ENCODE measurements around the gene RTN4RL1. TPM values are rescaled to one million over a fixed set of nuclear protein-coding genes. Genes with fewer than 3 reads are reported as not detected.
A peak's percentile ranks its signal among the peaks of the same experiment; 100 is the strongest.

Gene RTN4RL1
- total RNA-seq, 3 donors from 2014 or later (not counting 1 experiment from before 2014, with no cell fraction given): 0.15 to 0.23 TPM; not detected in 1

DNA sequence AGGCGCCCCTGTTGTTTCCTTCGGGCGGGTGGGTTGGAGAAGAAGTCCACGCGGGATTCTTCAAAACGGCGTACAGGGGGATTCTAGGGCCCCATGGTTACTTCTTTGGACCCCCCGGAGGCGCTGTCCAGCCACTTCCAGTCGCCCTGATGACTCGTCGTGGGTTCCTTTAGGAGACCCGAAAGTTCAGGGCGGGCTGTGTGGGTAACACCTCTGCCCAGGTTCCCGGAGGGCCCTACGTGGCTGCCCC is 29.1 kb upstream of the RTN4RL1 start:
- H3K27me3 Mint-ChIP-seq (ENCODE audit: low read depth in 2 of 2): no peaks in the 10 kb centered on the region
- peak overlapping the region; percentile 54 to 84 for H3K27ac Mint-ChIP-seq
- peaks cover 11 to 26% of the 10 kb centered on the region in 2 donors for H3K4me1 Mint-ChIP-seq
- intact Hi-C loops (cut with micrococcal nuclease): loop anchor here (1.0 kb wide), 3 partner anchors 190 to 299 kb away; no protein-coding TSS in a partner anchor
- H3K4me3 Mint-ChIP-seq: peak overlapping the region; percentile 86
- TF ChIP-seq, protein P1, sequence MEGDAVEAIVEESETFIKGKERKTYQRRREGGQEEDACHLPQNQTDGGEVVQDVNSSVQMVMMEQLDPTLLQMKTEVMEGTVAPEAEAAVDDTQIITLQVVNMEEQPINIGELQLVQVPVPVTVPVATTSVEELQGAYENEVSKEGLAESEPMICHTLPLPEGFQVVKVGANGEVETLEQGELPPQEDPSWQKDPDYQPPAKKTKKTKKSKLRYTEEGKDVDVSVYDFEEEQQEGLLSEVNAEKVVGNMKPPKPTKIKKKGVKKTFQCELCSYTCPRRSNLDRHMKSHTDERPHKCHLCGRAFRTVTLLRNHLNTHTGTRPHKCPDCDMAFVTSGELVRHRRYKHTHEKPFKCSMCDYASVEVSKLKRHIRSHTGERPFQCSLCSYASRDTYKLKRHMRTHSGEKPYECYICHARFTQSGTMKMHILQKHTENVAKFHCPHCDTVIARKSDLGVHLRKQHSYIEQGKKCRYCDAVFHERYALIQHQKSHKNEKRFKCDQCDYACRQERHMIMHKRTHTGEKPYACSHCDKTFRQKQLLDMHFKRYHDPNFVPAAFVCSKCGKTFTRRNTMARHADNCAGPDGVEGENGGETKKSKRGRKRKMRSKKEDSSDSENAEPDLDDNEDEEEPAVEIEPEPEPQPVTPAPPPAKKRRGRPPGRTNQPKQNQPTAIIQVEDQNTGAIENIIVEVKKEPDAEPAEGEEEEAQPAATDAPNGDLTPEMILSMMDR (IDR thresholded peaks at IDR 0.05): no peak
- Histone ChIP-seq H3K9me3 (ENCODE audit: control insufficient read depth, insufficient read depth, low read length) (no peaks in the 10 kb centered on the region), H3K4me3 (ENCODE audit: low read length) (peak overlapping the region; percentile 31), H3K27ac (ENCODE audit: low read length) (peak overlapping the region; percentile 48), H3K4me1 (ENCODE audit: control insufficient read depth, insufficient read depth, low read length) (peaks cover 64% of the 10 kb centered on the region), H3K36me3 (ENCODE audit: control insufficient read depth, insufficient read depth, low read length) (no peaks in the 10 kb centered on the region), H3K27me3 (ENCODE audit: control insufficient read depth, insufficient read depth, low read length) (peaks cover 5% of the 10 kb centered on the region)
- DNase-seq (no peak), ATAC-seq (no peak)
- WGBS (ENCODE audit: insufficient coverage): 1% methylated on average over 16 of the region's 16 CpGs
- no peaks in the 10 kb centered on the region for H3K36me3 Mint-ChIP-seq
- H3K9me3 Mint-ChIP-seq: no peaks in the 10 kb centered on the region

DNA sequence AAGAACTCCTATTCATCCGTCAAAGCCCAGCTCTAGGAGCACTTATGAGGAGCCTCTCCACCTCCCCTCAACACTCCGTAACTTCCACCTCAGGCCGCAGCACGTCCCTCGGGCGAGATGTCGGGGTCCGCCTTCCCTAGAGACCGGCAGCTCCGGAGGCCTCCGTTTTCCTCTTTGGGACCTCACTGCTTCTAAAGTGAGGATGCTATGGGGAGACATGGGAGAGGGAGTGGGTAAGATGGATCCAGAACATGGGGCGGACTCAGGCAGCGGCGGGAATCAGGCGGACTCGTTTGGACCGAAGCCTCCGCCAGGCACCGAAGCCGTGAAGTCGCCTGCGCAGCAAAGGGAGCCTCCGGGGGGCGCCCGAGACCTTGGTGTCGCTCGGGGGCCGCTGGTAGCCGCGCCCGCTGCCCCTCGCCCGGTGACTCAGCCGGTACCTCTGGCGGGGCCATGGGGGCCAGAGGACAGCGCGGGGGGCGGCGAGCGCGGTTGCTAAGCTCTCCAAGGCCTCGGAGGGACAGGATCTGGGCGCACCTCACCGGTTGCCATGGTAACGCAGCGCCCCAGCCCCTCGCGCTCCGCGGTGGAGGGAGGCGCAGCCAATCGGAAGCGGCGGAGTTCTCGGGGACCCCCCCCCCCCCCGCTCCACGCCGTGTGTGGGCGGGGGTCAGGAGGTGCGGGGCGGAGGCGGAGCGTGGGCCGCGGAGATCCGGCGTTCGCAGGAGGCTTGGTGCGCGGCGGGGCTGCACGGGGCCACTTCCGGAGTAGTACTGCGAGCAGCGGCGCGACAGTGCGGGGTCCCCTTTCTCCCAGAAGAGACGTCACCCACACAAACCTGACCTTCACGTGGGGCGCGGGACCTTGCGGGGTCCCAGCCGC is 28.5 kb upstream of the RTN4RL1 start:
- TF ChIP-seq, protein P1 (IDR thresholded peaks at IDR 0.05): peak; percentile 64
- Histone ChIP-seq H3K9me3 (ENCODE audit: control insufficient read depth, insufficient read depth, low read length) (no peaks in the 10 kb centered on the region), H3K36me3 (ENCODE audit: control insufficient read depth, insufficient read depth, low read length) (no peaks in the 10 kb centered on the region), H3K4me1 (ENCODE audit: control insufficient read depth, insufficient read depth, low read length) (peaks cover 64% of the 10 kb centered on the region), H3K27ac (ENCODE audit: low read length) (peak overlapping the region; percentile 48), H3K27me3 (ENCODE audit: control insufficient read depth, insufficient read depth, low read length) (peaks cover 5% of the 10 kb centered on the region), H3K4me3 (ENCODE audit: low read length) (peak overlapping the region; percentile 31)
- ATAC-seq (peak; percentile 38 to 49 (median 38)), DNase-seq (peak; percentile 84 to 90)
- Mint-ChIP-seq H3K27me3 (ENCODE audit: low read depth in 2 of 2) (no peaks in the 10 kb centered on the region), H3K36me3 (no peaks in the 10 kb centered on the region), H3K4me1 (peaks cover 11 to 26% of the 10 kb centered on the region in 2 donors), H3K9me3 (no peaks in the 10 kb centered on the region), H3K4me3 (peak overlapping the region; percentile 86), H3K27ac (peak overlapping the region; percentile 56 to 84)
- WGBS (ENCODE audit: insufficient coverage): 3% methylated on average over 76 of the region's 84 CpGs
- intact Hi-C loops (cut with micrococcal nuclease): loop anchor here (1.0 kb wide), 3 partner anchors 191 to 300 kb away; no protein-coding TSS in a partner anchor

- Histone ChIP-seq H3K4me3 (ENCODE audit: low read length) (no peak overlapping the region), H3K4me1 (ENCODE audit: control insufficient read depth, insufficient read depth, low read length) (peaks cover 54% of the 10 kb centered on the region), H3K27ac (ENCODE audit: low read length) (no peak overlapping the region), H3K9me3 (ENCODE audit: control insufficient read depth, insufficient read depth, low read length) (no peaks in the 10 kb centered on the region), H3K36me3 (ENCODE audit: control insufficient read depth, insufficient read depth, low read length) (no peaks in the 10 kb centered on the region), H3K27me3 (ENCODE audit: control insufficient read depth, insufficient read depth, low read length) (peaks cover 5% of the 10 kb centered on the region)
- H3K9me3 Mint-ChIP-seq: no peaks in the 10 kb centered on the region
- peak overlapping the region; percentile 81 for H3K4me3 Mint-ChIP-seq
- no peaks in the 10 kb centered on the region for H3K36me3 Mint-ChIP-seq
- H3K27ac Mint-ChIP-seq: peak overlapping the region; percentile 63 to 71
- ATAC-seq: no peak
- TF ChIP-seq, protein P1 (IDR thresholded peaks at IDR 0.05): no peak
- intact Hi-C loops (cut with micrococcal nuclease): no loop called here
- peaks cover 0 to 4% of the 10 kb centered on the region in 2 donors for H3K27me3 Mint-ChIP-seq (ENCODE audit: low read depth in 2 of 2)
- H3K4me1 Mint-ChIP-seq: peaks cover 11 to 26% of the 10 kb centered on the region in 2 donors
- WGBS (ENCODE audit: insufficient coverage): 54% methylated on average over 14 of the region's 14 CpGs
- DNase-seq: no peak
These were observed 26.9 kb upstream of the RTN4RL1 start for GRCh38 chr17:2051933-2052559.

Measured in natural killer cell (primary cell).